ENCODE data around the gene FAM114A1.
"Not testable (repeated sequence)": the region's sequence is repeated elsewhere in the genome, so short reads cannot be mapped to it uniquely, and the experiment has no call there.

FAM114A1 gene

DNA sequence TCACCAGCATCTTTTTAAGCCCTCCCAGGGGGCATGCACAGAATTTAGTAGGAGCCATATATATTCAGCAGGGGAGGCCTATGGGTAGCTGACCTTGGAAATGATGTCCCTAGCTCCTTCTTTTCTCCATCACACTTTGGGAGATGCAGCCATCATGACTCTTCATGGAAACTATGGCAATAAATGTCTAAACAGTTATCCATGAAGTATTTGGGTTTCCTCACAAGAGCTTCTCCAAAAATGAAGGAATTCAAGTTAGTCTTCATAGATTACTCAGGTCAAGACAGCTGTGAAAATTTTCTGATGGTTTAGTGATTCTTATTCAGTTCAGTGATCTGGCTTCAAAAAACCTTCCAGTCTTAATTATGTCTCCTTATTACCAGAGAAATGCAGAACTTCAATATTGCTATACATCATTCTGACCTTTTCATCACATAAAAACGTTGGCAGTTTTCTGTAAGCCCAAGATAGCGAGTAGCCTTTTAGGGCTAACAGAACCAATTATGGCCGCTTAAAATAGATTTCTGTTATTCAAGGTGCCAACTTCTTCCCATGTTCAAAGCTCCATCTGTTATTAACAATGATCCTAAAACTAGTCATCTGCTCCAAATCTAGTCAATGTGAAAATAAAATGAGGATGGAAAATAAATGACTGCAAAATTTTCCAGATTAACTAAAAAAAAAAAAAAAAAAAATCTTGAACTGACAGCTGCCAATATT is 112.1 kb downstream of the FAM114A1 start:
- DNase-seq, result no peak

DNA sequence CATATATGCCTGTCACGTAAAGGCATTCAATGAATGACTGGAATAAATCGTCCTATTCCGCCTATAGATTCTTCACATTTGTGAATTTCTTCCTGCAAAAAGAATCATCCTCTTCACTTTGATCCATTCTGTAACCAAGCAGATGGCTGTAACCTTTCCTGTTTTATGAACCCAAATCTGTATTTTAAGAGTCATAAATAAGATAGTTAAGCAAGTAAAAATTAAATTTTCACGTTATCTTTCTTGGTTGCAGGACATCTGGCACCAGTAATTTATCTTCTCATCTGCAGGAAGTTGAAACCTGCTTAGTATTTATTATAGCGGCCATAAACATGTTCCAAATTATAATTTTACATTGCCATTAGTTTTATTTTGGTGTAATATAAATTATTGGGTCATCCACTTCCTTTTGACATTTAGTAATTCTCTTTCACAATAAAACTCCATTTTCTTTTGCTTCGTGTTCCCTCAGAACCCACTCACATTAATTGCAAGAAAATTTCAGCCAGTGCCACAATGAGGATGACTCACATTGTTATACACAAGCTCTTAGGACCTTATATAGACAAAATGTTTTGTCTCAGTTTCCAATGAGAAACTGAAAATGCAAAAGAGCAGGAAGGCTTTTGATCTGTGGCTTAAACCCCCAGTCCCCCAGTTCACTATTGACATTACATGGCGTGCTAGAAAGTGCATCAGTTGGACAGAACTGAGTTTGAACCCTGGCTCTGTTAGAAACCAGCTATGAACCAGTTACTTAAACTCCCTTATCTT is 113.5 kb downstream of the FAM114A1 start:
- DNase-seq, result no peak

DNA sequence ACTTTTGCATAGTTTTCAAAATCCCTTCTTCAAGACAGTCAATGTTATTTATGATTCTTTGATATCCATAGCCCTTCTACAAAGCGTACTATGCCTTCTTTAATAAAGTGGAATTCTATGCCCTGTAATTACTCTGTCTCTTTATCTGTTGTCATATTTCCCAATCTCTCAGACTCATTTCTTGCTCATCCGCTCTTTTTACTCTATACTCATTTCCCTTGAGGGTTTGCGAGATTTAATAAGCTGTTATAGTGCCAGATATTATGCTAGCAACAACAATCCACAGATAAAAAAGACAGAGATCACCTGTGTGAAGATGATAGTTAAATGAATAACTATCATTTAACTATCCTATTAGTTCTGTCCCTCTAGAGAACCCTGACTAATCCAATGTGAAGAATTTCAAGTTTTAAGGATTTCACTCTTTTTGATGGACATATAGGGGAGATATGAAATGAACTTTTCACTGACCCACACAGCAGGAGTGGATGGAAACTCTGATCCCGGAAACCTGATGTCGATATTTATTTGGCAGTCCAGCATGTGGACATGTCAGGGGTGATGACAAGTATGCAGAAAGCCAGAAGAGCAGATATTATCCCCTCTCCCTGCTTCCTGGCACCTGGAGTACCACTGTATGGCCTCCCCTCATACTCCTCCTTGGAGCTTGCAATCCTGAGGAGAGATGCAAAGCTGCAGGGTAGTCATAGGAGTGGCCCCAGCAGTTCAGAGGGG is 114.9 kb downstream of the FAM114A1 start:
- no peak for DNase-seq

DNA sequence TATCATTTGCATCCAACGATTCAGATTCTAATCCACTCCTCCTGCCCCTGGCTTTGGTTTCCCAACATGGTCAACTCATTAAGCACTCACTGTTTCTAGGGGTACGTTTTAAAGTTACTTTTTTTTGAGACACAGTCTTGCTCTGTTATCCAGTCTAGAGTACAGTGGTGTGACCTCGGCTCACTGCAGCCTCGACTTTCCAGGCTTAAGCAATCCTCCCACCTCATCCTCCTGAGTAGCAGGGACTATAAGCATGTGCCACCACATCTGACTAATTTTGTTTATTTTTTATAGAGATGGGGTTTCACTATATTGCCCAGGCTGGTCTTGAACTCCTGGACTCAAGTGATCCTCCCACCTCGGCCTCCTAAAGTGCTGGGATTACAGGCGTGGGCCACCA is 115.7 kb downstream of the FAM114A1 start:
- no peak for DNase-seq

DNA sequence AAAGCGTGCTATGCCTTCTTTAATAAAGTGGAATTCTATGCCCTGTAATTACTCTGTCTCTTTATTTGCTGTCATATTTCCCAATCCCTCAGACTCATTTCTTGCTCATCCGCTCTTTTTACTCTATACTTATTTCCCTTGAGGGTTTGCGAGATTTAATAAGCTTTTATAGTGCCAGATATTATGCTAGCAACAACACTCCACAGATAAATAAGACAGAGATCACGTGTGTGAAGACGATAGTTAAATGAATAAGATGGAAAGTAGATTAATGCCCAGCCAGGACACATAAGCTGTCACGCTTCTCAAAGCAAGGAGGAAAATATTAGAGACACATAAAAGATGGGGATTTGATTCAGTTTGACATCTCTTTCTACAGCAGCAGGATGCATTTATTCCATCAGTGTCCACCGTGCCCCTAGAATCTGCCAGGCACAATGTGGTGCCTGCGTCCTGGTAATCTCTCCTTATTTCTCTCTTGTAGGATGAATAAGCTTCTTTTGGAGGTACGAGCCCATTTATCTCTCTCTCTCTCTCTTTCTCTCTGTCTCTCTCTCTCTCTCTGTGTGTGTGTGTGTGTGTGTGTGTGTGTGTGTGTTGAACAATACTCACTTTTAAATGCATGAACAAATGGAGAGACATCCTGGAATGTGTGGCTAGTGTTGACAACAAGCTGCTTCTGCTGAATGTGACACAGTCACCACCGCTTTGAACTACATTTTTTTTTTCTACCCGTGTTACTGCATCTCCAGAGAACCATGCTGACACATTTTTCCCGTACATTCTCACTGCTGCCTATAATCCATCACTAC is 116.4 kb downstream of the FAM114A1 start:
- no peak for DNase-seq

DNA sequence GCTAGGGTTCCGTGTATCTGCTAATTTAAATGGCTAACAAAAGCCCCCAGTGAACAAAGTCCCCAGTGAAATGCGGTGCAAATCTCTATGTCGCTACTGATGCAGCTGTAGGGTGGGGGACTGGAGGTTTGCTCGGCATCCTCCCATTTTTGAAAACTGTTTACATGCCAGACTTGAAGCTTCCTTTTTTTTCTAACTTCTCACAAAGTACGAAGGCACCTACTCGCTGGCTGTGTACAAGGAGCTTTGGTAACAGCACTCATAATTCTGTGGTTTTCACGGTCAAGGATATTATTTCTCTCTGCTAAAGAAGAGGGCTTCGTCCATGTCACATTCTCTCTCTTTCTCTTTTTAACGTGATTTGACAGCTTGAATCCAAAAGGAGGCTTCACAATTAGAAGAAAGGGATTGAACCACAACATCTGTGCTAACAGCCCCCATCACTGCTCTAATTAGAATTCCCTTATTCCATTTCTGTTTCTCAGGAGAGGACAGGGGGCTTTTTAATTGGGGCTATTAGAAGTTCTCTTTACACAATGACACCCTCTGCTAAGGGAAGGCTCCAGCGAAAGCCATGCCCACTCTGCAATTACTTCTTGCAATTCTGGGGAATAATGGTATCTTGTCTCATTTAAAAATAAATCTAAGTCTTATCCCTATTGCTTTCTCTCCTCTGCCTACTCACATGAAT is 117.9 kb downstream of the FAM114A1 start:
- DNase-seq, result no peak

DNA sequence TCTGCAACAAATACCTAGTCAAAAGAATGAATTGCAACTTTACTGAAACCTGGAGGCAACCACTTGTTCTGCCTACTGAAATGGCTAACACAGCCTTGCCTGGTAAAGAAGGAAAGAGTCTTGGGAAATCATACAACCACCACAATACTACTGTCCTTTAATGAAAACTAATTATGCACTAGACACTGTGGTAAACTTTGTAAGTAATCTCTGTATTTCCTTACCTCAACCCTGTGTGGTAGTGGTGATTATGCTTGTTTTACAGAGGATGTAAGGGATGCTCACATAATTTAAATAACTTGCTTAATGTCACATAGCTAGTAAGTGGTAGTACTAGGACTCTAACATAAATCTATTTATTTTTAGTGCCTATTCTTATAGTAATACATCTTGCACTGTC is 119.9 kb downstream of the FAM114A1 start:
- DNase-seq, result no peak

DNA sequence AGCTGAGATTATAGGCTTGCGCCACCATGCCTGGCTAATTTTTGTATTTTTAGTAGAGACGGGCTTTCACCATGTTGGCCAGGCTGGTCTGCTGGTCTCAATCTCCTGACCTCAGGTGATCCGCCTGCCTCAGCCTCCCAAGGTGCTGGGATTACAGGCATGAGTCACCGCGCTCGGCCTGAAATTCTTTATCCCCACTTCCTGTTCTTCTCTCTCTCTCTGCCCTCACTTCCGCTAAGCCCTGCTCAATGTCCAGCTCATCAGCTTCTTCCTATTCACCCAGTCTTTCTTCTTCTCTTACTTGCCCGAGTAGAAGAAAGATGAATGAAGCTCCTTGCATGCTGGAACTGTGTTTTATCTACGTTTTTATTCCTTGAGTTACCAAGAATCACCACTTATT is 120.7 kb downstream of the FAM114A1 start:
- DNase-seq, result not testable (repeated sequence)

DNA sequence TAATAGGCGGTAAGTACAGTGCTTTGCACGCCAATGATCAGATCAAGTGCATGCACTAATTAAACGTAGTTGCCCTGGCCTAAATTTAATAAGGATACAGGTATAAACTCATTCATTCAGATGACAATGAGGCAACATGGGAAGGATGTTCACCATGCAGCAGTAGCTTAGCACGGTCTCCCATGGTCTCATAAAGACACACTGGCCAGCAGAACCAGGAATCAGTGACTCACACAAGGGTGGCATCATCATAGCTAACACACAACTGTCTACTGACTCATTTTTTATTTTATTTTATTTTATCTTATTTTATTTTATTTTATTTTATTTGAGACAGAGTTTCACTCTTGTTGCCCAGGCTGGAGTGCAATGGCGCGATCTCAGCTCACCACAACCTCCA is 121.9 kb downstream of the FAM114A1 start:
- no peak for DNase-seq

DNA sequence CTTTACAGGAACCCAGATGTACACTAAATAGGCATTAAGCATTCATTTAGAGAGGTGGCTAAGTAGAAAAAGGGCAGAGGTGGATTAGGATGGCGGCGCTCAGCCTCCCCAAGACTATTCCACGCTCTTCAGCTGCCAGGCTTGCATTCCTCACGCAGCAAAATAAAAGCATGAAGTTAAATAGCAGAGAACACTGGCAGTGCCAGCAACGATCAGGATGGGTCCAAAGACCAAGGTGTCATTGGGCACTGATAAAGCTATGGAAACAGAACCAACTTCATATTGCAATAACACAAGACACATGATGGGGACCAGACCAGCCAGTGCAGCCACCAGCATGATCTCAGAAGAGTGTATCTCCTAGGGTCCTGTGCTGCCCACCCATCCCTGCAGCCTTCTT is 122.6 kb downstream of the FAM114A1 start:
- no peak for DNase-seq

DNA sequence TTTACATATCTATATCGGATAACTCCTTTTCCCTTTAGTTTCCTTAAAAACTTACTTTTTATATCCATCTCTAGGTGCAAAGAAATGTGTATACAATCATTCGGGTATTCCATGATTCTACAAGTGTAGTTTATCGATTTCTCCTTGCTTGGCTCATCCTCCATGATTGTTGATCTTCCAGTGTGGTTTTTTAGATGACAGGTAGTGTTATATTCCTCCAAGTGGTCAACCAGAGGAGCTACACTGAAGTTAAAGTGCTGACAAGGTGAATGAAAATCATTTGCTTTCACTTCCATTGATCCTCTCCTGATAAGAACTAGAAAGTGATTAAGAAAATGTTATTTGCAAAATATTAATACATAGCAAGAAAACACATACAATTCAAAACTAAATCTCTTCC is 126.1 kb downstream of the FAM114A1 start:
- DNase-seq, result no peak

DNA sequence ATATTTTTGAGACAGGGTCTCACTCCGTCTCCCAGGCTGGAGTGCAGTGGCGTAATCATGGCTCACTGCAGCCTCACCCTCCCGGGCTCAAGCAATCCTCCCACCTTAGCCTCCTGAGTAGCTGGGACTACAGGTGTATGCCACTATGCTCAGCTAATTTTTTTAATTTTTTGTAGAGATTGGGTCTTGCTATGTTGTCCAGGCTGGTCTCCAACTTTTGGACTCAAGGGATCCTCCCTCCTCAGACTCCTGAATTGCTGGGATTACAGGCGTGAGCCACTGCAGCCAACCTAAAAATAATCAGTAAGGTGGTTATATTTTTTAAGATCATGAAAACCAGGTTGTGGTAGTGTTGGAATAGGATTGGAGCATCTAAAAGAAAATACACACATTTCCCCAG is 126.5 kb downstream of the FAM114A1 start:
- no peak for DNase-seq

Measured in NCI-H748 treated with DMSO at 0.1 percent for 48 hours (cell line).